NCI-H2107 (cell line): ENCODE data around the gene MYO18A.

Experiments used
- DNase-seq: peaks from one replicate; lab custom pipeline; 2025; lab: John Stamatoyannopoulos, UW

Gene MYO18A

DNA sequence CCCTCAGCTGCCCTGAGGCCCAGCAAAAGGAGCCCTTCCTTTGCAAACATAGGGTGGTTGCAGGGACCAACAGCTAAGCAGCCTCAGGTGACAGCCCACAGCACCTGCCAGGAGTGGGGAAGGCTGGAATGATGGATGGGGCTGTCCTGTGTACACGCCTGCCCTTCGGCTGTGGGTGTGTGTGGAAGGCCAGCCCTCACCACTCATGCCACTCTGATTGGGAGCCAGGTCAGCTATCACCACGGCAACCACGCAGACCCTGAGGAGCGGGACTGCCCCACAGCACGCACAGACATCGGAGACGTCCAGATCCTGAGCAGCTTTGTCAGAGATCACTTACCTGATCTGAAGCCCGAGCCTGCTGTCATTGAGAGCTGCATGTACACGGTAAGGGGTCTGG is 125.4 kb downstream of the MYO18A start:
- no peak for DNase-seq

DNA sequence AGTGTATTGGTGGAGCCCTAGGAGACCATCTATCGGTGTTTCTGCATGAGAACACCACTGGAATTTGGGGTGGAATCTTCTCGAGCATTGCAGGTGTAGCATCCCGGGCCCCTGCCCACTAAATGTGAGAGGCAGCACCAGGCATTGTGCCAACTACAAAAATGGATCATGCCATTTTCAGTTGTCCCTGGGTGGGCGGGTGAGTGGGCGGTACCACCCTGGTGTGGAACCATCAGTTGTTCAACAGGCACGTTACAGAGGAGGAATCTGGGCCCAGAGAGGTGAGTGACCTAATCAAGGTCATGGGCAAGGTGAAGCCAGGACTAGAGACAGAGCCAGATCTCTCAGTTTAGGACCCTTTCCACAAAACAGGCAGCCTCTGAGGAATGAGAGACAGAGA is 128.5 kb downstream of the MYO18A start:
- no peak for DNase-seq

DNA sequence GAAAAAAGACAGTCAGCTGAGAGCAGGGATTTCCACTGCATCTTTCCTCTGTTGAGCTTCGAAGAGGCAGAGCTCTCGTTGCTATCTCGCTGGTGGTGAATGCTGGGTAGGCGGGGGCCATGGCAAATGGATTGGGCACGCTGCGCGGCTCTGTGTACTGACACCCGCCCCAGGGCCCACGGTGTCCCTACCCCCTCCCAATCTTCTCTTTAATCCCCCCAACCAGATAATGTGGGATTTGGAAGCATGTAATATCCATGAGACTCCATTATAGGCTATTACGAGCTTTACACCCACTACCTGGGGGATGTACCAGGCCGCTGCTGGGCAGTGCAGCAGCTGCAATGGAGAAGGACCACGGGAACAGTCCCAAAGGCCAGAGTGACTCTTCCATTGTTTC is 129.0 kb downstream of the MYO18A start:
- no peak for DNase-seq

DNA sequence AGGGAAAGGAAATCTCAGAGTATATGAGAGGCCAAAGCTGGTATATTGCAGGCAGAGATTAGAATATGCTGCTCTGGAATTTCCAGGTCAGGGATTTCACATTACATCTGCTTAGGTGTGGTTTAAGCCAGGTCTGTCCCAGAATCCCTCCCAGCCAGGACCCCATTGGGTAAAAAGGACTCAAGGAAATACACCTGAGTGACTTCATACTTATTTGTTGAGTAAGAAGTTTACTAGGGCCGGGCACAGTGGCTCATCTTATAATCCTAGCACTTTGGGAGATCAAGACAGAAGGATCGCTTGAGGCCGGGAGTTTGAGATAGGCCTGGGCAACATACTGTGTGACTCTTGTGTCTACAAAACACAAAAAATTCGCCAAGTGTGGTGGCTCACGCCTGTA is 130.0 kb downstream of the MYO18A start:
- no peak for DNase-seq

DNA sequence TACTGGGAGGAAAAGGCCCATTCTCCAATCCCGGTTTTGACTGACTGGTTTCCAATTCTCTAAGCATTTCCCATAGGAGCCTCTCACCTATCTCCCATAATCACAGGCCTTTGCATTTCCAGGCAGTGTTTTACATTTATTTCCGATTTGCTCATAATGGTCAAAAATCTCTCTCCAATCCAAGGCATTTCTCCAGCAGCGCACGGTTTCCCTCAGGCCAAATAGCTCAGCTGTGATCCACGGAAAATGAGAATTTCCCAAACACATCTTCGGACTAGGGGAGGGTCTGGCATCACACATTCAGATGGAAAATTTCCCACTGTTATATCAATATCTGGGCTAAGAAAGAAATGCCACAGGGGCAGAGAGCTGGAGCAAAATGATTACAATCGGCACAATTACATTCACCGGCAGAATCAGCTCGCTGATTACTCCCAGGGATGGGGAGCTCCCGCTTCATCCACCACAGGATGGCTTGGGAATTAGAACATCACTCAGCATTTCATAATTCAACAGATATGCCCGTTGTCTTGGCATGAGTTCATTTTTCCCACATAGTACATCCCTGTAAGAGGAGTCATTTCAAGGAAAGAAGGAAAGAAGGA is 130.6 kb downstream of the MYO18A start:
- no peak for DNase-seq

DNA sequence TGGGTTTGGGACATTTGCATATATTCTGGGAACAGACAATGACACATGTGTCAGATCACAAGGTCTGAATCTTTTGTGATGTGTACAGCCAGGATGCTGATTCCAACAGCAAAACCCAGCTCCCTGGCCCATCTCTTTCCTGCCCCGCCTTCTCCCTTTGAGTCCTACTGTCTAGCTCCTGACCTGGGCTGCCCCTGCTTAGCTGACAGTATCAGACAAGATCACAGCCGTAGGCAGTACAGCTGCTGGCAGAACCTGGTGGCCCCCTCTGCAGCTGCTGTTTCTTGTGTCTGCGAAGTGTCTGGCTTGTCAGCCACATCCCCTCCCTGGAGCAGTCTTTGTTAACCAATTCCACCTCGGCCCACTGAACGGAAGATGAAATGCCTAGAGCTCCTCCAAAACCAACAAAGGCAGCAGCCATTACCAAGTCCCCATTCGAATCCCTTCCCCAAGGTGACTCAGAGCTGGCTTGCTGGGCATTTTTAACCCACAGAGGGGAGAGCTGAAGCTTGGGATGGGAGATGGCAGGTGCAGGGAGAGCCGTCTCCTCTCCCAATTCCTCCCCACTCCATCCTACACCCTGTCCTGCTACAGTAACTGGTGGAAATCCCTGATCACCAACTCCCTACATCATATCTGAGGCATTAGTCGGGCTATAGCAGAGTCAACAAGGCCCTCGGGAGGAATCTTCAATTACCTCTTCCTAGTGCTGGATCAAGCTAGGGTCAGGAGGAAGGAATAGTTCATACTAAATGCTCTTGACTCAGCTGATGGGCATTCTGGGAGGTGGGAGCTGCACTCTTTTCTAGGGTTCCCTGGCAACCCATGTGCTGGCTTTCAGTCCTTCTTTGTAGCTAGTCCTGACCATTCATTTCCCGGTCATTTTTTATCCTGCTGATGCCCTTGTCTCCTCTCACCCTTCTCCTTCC is 131.5 kb downstream of the MYO18A start:
- DNase-seq: peak; percentile 21

DNA sequence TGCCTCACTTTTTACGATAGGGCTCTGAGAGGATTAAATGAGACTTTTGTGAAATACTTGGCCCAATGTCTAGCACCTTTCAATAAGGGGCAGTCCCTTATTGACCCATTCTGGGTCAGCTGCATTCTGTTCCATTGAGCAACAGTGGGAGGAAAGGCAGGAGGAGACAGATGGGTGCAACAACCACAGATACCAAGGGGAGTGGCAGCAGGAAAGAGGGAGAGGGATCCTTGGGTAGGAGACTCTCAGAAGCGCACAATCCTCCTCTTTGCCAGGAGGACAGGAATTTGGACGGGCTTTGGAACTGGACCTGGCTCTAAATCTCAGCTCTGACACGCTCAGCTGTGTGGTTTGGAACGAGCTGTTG is 133.7 kb downstream of the MYO18A start:
- no peak for DNase-seq

DNA sequence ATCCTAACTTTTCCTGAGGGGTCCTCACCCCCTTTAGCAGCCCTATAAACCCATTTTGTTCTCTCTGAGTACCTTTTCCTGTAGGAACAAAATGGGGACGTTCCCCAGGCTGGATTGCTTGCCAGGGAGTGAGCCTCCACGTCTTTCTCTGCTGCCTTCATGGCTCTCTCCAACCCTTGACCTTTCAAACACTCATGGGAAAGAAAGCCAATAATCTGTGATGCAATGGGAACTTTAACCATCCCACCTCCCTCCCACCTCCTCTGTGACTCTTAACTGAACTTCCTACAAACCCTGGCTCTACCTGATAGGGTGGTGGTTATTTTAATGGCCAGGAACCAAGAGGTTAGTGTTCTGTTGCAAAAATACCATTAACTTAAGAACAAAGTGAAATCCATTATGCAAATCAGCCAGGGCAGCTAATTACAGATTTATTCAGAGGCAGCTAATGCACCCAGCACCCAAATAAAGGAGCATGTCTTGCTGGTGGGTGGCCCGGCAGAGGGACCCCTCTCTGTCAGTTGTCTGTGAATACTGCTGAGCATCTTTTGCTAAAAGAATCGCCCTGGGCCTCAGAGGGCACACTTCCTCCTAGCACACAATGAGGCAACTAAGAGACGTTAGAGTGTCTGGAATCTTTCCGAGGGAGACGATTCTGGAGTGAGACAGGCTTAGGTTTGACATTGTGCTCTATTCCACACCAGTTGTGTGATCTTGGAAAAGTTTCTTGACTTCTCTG is 134.3 kb downstream of the MYO18A start:
- no peak for DNase-seq

DNA sequence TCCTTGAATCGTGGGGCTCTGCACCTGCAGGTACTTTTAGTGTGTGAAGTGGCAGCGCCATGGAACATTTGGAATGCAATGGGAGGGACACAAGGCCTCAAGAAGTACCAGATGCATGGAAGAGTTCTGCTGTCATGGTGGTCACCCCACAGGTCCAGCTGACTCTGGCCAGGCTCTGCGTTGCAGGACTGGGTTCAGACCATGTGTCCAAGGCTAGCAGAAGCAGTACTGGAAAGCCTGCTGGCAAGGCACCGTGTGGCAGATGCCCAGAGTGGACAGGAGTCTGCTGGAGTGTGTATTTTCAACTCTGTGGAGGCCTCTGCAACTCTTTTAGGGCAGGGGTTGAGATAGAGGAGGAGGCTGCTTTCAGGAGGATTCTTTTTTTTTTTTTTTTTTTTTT is 135.2 kb downstream of the MYO18A start:
- DNase-seq: no peak

DNA sequence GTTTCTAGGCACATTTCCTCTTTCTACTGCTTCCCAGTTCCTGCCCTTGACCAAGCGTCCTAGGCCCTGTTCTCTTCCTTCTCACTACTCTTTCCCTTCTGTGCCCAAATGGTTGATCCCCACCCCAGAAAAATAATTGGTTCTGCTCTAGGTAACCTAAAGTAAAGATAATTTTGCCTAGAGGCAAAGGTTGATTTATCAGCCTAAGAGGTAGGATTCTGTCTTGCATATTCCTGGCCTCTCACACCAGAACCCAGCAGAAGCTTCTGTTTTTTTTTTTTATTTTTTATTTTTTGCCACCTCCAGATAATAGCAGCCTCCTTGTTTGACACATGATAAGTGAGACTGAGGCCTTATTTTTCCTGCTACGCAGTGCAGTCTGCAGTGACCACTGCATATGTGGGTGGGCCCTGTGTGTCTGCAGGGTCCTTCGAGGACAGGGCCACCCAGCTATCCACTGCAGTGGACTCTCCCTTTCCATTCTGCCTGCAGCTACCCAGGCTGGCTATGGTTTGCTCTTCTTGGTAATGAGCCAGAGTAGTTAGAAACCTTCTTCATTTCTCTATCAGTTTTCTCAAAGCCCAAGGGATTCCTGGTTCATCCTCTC is 136.6 kb downstream of the MYO18A start:
- no peak for DNase-seq

DNA sequence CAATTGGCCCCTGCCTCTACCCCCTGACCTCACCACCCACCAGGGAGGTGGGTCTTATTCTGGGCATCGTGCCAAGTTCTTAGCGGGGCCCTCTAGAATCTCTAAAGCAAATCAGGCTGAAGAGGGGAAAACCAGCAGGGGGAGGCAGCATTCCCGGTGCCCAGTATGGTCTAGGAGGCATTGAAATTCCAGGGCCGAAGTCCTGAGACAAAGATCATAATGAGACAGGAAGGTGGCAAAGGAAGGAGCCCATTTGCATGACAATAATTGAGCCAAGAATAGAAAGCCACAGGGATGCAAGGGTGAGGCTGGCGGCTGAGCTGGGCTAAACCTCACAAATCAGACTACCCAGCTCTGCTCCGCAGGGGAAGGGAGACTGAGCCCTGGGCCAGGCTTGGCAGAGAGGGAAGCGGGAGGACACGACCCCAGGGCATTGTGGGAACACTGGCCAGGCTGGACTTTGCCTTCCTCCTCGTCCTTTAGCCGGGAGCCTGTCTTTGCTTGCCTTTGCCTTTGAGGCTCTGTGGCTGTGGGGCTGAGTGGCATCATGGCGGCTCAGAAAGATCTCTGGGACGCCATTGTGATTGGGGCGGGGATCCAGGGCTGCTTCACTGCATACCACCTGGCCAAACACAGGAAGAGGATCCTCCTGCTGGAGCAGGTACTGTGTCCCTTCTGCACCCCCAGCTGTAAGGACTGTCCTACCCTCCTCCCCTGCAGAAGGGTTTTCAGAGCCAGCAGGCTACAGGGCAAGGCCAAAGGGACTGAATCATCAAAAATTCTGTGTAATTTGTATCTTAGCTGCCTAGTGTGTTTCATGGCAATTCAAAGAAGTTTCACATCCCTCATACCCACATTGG is 137.3 kb downstream of the MYO18A start, which contains the start of gene PIPOX:
TSS of gene PIPOX (plus strand) at position 463 of the 860 bp plus-strand sequence. CDS start at position 548, 85 bp downstream.
- peak; percentile 82 for DNase-seq

DNA sequence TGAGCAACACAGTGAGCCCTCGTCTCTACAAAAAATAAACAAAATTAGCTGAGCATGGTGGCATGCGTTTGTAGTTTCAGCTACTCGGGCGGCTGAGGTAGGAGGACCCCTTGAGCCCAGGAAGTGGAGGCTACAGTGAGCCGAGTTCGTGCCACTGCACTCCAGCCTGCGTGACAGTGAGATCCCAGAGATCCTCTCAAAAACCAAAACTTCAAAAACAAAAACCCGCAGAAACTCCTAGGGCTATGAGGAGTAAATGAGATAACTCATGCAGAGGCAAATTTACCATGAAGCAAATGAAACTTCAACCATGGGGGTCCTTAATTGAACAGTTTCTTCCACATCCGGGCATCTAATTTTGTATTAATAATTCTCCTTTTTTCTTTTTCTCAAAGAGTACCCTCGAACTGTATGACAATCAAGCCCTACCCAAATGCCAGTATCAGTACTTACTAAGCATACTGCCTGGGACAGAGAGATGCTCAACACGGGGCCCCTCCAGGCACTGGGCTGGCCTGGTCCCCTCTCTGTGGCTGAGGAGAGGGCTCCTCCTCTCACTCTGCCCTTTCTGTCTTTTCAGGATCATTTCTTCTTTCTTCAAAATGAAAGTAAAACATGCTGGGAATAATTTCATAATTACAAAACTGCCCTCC is 138.0 kb downstream of the MYO18A start:
- DNase-seq: no peak

DNA sequence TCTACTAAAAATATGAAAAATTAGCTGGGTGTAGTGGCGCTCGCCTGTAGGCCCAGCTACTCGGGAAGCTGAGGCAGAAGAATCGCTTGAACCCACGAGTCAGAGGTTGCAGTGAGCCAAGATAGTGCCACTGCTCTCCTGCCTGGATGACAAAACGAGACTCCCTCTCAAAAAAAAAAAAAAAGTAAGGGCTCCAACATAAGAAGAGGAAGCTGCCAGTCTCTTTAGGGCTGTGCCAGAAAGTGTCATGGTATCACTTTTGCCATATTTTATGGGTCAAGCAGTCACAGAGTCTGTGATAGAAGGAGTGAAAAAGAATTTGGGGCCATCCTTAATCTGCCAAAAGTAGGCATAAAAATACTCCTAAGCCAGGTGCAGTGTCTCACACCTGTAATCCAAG is 138.6 kb downstream of the MYO18A start:
- no peak for DNase-seq

DNA sequence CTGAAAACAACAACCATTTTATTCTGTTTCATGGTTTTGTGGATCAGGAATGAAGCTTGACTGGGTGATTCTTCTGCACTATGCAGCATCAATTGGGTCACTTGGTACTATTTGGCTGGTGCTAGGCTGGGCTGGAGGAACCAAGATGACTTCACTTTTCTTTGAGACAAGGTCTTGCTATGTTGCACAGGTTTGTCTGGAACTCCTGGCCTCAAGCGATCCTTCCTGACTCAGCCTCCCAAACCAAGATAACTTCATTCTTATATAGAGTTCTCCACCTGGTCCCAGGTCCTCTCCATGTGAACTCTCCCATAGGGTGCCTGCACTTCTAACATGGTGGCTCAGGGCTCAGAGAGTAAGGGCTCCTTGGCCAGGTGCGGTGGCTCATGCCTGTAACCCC is 139.1 kb downstream of the MYO18A start:
- DNase-seq: no peak

DNA sequence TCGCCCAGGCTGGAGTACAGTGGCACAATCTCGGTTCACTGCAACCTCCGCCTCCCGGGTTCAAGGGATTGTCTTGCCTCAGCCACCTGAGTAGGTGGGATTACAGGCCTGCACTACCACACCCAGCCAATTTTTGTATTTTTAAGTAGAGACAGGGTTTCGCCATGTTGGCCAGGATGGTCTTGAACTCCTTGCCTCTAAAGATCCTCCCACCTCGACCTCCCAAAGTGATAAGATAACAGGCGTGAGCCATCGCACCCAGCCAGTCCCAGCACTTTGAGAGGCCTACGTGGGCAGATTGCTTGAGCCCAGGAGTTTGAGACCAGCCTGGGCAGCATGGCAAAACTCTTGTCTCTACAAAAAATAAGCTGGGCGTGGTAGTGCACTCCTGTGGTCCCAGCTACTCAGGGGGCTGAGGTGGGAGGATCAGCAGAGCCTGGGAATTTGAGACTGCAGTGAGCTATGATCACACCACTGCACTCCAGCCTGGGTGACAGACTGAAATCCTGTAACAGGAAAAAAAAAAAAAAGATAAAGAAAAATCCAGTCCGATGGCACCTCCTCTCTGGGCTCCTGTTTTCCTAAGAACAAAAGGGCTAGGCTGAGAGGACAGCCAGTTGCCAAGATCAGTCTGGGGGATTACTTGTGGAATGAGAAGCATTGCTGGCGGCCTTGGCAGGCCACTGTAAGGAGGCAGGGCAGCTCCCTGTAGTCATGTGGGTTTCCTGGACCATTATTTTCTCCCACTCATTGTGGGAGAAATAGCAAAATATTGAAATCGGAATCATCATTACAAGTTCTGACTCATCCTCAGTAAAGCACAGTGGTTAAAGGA is 140.2 kb downstream of the MYO18A start:
- DNase-seq: no peak

DNA sequence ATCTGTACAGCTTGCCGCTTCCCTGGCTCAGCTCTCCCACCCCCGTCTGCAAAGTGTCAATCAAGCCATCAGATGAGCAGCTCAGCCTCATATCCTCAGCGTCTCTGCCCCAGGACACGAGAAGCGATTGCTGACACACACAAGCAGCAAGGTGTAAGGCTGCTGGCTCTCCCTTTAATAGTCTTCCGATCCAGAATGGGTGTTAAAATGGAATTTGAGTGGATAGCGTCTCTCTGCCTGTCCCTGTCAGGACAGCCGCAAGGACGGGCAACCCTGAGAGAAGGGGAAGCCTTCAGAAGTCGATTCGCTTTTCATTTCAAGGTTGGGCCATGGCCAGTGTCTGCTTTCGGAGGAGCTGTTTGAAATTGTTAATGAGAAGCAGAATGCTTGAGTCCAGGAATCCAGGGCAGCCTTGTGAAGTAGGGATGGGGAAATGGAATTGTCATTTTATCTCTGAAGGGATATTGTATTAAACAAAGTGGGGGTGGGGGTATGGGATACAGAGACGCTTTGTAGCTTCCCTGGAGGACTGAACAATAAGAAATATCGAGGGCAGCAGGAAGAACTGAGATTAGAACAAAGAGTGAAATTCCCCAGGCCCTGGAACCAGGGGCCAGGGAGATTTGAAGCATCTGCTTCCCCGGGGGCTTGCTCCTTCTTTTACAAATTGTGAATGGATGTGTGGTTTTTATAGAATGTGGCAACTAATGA is 142.0 kb downstream of the MYO18A start:
- DNase-seq: no peak

DNA sequence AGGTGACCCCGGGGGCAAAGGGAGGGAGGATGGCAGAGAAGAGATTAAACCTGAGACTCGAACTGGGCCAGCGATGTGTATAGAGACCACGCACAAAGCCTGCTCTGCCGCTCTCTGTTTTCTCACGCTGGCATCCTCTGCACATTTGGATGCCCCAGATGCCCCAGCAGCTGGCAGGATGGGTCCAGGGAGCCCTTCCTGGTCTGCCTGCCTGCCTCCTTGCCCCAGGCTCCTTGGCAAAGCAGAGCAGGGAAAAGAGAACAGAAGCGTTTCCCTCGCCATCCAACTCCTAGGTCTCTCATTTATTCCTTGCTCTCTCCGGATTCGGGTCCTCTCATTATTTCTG is 142.5 kb downstream of the MYO18A start:
- DNase-seq: no peak

DNA sequence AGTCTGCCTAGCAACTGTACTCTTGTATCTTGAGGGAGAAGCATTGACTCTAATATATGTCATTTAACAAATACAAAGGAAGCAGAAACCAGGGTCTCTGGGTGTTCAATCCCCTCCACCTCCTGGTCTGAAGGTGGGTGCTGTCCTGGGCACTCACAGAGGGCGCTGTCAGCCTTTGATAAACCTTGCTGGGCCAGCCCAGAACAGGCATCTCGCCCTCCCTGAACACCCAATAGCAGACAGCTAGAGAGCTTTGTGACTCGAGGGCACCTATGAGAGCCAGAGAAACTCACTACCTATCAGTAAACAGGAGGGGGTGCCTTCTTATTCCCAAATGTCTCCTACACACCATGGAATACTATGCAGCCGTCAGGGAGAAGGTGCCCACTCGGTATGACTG is 143.6 kb downstream of the MYO18A start:
- DNase-seq: no peak

DNA sequence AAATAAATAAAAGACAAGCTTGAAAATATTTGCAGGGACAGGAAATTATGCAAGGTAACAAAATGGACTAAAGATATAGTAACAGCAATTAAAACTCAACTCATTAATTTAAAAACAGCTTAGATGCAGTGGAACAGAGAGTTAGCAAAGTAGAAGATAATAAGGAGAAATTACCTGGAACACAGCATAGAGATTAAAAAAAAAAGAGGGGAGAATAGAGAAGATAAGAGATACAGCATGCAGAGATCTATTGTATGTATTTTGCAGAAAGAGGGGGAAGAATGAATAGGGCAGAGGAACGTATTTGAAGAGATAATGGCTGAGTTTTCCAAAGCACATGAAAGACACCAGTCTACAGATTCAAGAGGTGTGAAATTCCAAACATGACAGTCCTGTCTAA is 145.7 kb downstream of the MYO18A start:
- no peak for DNase-seq

DNA sequence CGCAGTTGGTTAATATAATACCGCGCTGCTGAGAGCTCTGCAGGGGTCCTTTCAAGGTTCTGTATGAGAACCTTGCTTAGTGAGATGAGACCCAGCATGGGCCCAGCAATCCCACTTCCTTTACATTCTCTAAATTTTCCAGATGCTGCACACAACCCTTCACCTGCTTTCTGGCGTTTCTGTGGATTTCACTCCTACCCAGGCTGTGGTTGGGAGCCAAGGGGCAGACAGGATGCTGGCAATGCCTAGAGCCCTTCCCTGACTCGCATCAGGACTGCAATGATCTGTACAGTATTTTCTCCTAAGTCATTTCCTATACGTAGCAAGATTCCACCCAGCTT is 147.4 kb downstream of the MYO18A start:
- no peak for DNase-seq
